HepG2 (cell line): Measurements from ENCODE around the gene SLC25A44. TPM values are rescaled to one million over a fixed set of nuclear protein-coding genes. Genes with fewer than 3 reads are reported as not detected.

Experiments
- CBX2 ChIP-seq, 2 experiments: fragments of 200-600 bp in 1 of 2; sonication (generic); formaldehyde crosslinking in 1 of 2; IDR thresholded peaks; 2 replicates each; pipeline versions ENCODE4 v1.7.0 to v1.8.1; 2018 to 2022; ENCODE audit warnings: low read depth in 2 of 2, low read length in 1 of 2, mild to moderate bottlenecking in 1 of 2, missing genetic modification reagents in 1 of 2
- CEBPG ChIP-seq: IDR thresholded peaks from 2 replicates; pipeline ENCODE4 v1.6.1; 2016
- CHD2 ChIP-seq: IDR thresholded peaks from 2 replicates; pipeline ENCODE4 v1.6.1; 2011; ENCODE audit warnings: low read depth, low read length, improper control_type of control experiment
- DNMT1 ChIP-seq: sonication (generic); formaldehyde crosslinking; IDR thresholded peaks from 2 replicates; pipeline ENCODE4 v1.5.1; 2020; ENCODE audit warnings: mild to moderate bottlenecking, missing genetic modification reagents
- EZH2 ChIP-seq: conservative IDR thresholded peaks from 2 replicates; pipeline ENCODE4 v1.6.1; 2012; ENCODE audit warnings: mild to moderate bottlenecking, low read depth, low read length, moderate library complexity
- FOXA1 ChIP-seq, 2 experiments: fragments of 450-650 bp in 1 of 2; sonication (generic) in 1 of 2; formaldehyde crosslinking in 1 of 2; IDR thresholded peaks; 2 replicates each; pipeline versions ENCODE4 v1.4.0 to v1.6.1; 2016 to 2020; ENCODE audit warnings: missing genetic modification reagents in 1 of 2
- KLF13 ChIP-seq: sonication (generic); formaldehyde crosslinking; IDR thresholded peaks from 2 replicates; pipeline ENCODE4 v1.4.0; 2020; ENCODE audit warnings: mild to moderate bottlenecking, missing genetic modification reagents
- KLF16 ChIP-seq, 2 experiments: sonication (generic) in 1 of 2; formaldehyde crosslinking in 1 of 2; IDR thresholded peaks; 2 replicates each; pipeline versions ENCODE4 v1.6.1 to v1.8.0; 2016 to 2023; ENCODE audit warnings: missing genetic modification reagents in 2 of 2, missing compliant biosample characterization in 1 of 2
- MIER2 ChIP-seq: IDR thresholded peaks from 2 replicates; pipeline ENCODE4 v1.6.1; 2016; ENCODE audit warnings: missing biosample characterization, missing genetic modification reagents
- RAD21 ChIP-seq: fragments of 450-650 bp; formaldehyde crosslinking; IDR thresholded peaks from 2 replicates; pipeline ENCODE4 v1.5.0; 2020; ENCODE audit warnings: mild to moderate bottlenecking
- RORA ChIP-seq: sonication (generic); formaldehyde crosslinking; IDR thresholded peaks from 2 replicates; pipeline ENCODE4 v1.5.0; 2020; ENCODE audit warnings: mild to moderate bottlenecking, missing genetic modification reagents, moderate library complexity
- SIN3B ChIP-seq: fragments of 150-350 bp; IDR thresholded peaks from 2 replicates; pipeline ENCODE4 v1.6.1; 2014; ENCODE audit warnings: low read length
- SNRNP70 ChIP-seq: fragments of 200-400 bp; formaldehyde crosslinking; IDR thresholded peaks from 2 replicates; pipeline ENCODE4 v1.6.1; 2017; ENCODE audit warnings: mild to moderate bottlenecking, low read depth, low read length, moderate library complexity
- TEAD2 ChIP-seq: sonication (generic); formaldehyde crosslinking; IDR thresholded peaks from 2 replicates; pipeline ENCODE4 v1.9.0; 2021; ENCODE audit warnings: missing genetic modification reagents
- ZFP1 ChIP-seq: IDR thresholded peaks from 2 replicates; pipeline ENCODE4 v1.6.1; 2016
- ZNF256 ChIP-seq: sonication (generic); formaldehyde crosslinking; conservative IDR thresholded peaks from 2 replicates; pipeline ENCODE4 v1.4.0; 2020; ENCODE audit warnings: missing genetic modification reagents
- ZNF569 ChIP-seq: sonication (generic); formaldehyde crosslinking; IDR thresholded peaks from 2 replicates; pipeline ENCODE4 v1.5.0; 2020; ENCODE audit warnings: mild to moderate bottlenecking, missing genetic modification reagents, moderate library complexity, borderline replicate concordance
- ZNF607 ChIP-seq: sonication (generic); formaldehyde crosslinking; IDR thresholded peaks from 2 replicates; pipeline ENCODE4 v1.5.1; 2020; ENCODE audit warnings: missing genetic modification reagents, mild to moderate bottlenecking, borderline replicate concordance
- ZNF724P ChIP-seq: sonication (generic); formaldehyde crosslinking; IDR thresholded peaks from 2 replicates; pipeline ENCODE4 v1.8.0; 2022; ENCODE audit warnings: missing genetic modification reagents, borderline replicate concordance
- polyA plus RNA-seq, 8 experiments: library from polyadenylated mRNA; depleted of rRNA in 3 of 8; stranded (reverse) in 7 of 8; unstranded in 1 of 8; fragments of >200 nt; fragmentation: Illumina TruSeq in 4 of 8; extraction: Trizol in 4 of 8; gene quantifications; 2 replicates each; pipeline versions ENCODE4 v1.2.1 to v1.2.3, GENCODE V29; 2011 to 2016; ENCODE audit warnings: low read depth in 4 of 8, missing spikeins in 1 of 8, mixed read lengths in 1 of 8; ENCODE audit not compliant: insufficient read depth in 1 of 8
- total RNA-seq, 5 experiments: library from RNA; depleted of rRNA; stranded (reverse); fragments of >200 nt; fragmentation: Illumina TruSeq; extraction: Trizol; gene quantifications; 2 replicates each; pipeline ENCODE4 v1.2.3, GENCODE V29; 2016; ENCODE audit warnings: low read depth in 1 of 5
- TF ChIP-seq, protein P1 (sequence below): sonication (generic); formaldehyde crosslinking; IDR thresholded peaks from 2 replicates; pipeline ENCODE4 v1.4.0; 2020; ENCODE audit warnings: missing genetic modification reagents
- TF ChIP-seq, protein P2 (sequence below): sonication (generic); formaldehyde crosslinking; IDR thresholded peaks from 2 replicates; pipeline ENCODE4 v1.4.0; 2020; ENCODE audit warnings: missing genetic modification reagents; ENCODE audit errors: not compliant biosample characterization
- TF ChIP-seq, protein P3 (sequence below): sonication (generic); formaldehyde crosslinking; IDR thresholded peaks from 2 replicates; pipeline ENCODE4 v1.4.0; 2020; ENCODE audit warnings: low read depth, mild to moderate bottlenecking, missing genetic modification reagents
- TF ChIP-seq, protein P4 (sequence below): sonication (generic); formaldehyde crosslinking; IDR thresholded peaks from 2 replicates; pipeline ENCODE4 v1.8.0; 2022; ENCODE audit warnings: mild to moderate bottlenecking, missing genetic modification reagents, borderline replicate concordance

SLC25A44 gene
- total and polyA plus RNA-seq, 2 of the 13 experiments (the other 11 are each of a cell fraction or from before 2014, with no cell fraction given) = 10.7 to 13.4 TPM

DNA sequence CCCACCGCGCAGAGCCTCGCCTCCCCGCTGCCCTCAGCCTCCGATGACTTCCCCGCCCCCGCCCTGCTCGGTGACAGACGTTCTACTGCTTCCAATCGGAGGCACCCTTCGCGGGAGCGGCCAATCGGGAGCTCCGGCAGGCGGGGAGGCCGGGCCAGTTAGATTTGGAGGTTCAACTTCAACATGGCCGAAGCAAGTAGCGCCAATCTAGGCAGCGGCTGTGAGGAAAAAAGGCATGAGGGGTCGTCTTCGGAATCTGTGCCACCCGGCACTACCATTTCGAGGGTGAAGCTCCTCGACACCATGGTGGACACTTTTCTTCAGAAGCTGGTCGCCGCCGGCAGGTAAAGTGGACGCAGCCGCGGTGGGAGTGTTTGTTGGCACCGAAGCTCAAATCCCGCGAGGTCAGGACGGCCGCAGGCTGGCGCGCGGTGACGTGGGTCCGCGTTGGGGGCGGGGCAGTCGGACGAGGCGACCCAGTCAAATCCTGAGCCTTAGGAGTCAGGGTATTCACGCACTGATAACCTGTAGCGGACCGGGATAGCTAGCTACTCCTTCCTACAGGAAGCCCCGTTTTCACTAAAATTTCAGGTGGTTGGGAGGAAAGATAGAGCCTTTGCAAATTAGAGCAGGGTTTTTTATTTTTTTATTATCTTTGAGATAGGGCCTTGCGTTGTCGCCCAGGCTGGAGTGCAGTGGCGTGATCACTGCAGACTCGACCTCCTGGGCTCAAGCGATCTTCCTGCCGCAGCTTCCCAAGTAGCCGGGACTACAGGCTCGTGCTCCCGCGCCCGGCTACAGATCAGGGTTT is 19.1 kb downstream of the SLC25A44 start, which contains the start of gene PMF1 (continued):
- no peak for TF ChIP-seq DNMT1 (CRISPR knock-in tag)
- TF ChIP-seq, protein P1, sequence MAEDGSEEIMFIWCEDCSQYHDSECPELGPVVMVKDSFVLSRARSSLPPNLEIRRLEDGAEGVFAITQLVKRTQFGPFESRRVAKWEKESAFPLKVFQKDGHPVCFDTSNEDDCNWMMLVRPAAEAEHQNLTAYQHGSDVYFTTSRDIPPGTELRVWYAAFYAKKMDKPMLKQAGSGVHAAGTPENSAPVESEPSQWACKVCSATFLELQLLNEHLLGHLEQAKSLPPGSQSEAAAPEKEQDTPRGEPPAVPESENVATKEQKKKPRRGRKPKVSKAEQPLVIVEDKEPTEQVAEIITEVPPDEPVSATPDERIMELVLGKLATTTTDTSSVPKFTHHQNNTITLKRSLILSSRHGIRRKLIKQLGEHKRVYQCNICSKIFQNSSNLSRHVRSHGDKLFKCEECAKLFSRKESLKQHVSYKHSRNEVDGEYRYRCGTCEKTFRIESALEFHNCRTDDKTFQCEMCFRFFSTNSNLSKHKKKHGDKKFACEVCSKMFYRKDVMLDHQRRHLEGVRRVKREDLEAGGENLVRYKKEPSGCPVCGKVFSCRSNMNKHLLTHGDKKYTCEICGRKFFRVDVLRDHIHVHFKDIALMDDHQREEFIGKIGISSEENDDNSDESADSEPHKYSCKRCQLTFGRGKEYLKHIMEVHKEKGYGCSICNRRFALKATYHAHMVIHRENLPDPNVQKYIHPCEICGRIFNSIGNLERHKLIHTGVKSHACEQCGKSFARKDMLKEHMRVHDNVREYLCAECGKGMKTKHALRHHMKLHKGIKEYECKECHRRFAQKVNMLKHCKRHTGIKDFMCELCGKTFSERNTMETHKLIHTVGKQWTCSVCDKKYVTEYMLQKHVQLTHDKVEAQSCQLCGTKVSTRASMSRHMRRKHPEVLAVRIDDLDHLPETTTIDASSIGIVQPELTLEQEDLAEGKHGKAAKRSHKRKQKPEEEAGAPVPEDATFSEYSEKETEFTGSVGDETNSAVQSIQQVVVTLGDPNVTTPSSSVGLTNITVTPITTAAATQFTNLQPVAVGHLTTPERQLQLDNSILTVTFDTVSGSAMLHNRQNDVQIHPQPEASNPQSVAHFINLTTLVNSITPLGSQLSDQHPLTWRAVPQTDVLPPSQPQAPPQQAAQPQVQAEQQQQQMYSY = no peak
- TF ChIP-seq KLF13 (CRISPR knock-in tag) = no peak
- peak; percentile 21; the same call in 1 of the 2 replicates for TF ChIP-seq SIN3B
- TF ChIP-seq ZNF724P (CRISPR knock-in tag) = 0 out of 2 replicates have a peak, but pooled peaks have one; percentile 68
- TF ChIP-seq RAD21 = no peak; the same call in 1 of the 2 replicates
- TF ChIP-seq ZNF256 (CRISPR knock-in tag) = no peak
- TF ChIP-seq EZH2 = no peak
- no peak for TF ChIP-seq CBX2 (IDR thresholded peaks at IDR 0.05; ENCODE audit: low read depth, low read length)
- no peak for TF ChIP-seq CBX2 (CRISPR knock-in tag; IDR thresholded peaks at IDR 0.05; ENCODE audit: low read depth)
- TF ChIP-seq RORA (CRISPR knock-in tag) = no peak
- no peak for TF ChIP-seq MIER2 (CRISPR knock-in tag)
- TF ChIP-seq, protein P2, sequence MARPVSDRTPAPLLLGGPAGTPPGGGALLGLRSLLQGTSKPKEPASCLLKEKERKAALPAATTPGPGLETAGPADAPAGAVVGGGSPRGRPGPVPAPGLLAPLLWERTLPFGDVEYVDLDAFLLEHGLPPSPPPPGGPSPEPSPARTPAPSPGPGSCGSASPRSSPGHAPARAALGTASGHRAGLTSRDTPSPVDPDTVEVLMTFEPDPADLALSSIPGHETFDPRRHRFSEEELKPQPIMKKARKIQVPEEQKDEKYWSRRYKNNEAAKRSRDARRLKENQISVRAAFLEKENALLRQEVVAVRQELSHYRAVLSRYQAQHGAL (CRISPR knock-in tag) = peak; percentile 65
- TF ChIP-seq CHD2 = peak; percentile 94
- peak in 1 of 2 experiments; percentile 77; a peak in 2 of 4 replicates for TF ChIP-seq KLF16 (CRISPR knock-in tag; IDR thresholded peaks at IDR 0.05)
- peak; percentile 81 for TF ChIP-seq ZNF607
- TF ChIP-seq CEBPG = peak; percentile 2; the same call in 1 of the 2 replicates
- TF ChIP-seq SNRNP70 = no peak
- TF ChIP-seq, protein P3, sequence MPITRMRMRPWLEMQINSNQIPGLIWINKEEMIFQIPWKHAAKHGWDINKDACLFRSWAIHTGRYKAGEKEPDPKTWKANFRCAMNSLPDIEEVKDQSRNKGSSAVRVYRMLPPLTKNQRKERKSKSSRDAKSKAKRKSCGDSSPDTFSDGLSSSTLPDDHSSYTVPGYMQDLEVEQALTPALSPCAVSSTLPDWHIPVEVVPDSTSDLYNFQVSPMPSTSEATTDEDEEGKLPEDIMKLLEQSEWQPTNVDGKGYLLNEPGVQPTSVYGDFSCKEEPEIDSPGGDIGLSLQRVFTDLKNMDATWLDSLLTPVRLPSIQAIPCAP (CRISPR knock-in tag) = no peak
- TF ChIP-seq, protein P4, sequence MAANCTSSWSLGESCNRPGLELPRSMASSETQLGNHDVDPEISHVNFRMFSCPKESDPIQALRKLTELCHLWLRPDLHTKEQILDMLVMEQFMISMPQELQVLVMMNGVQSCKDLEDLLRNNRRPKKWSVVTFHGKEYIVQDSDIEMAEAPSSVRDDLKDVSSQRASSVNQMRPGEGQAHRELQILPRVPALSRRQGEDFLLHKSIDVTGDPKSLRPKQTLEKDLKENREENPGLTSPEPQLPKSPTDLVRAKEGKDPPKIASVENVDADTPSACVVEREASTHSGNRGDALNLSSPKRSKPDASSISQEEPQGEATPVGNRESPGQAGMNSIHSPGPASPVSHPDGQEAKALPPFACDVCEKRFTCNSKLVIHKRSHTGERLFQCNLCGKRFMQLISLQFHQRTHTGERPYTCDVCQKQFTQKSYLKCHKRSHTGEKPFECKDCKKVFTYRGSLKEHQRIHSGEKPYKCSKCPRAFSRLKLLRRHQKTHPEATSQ = peak; percentile 82; the same call in 1 of the 2 replicates
- TF ChIP-seq ZNF569 (CRISPR knock-in tag) = no peak
- no peak for TF ChIP-seq ZFP1 (CRISPR knock-in tag)
- TF ChIP-seq FOXA1 (IDR thresholded peaks at IDR 0.05) = no peak
- no peak for TF ChIP-seq FOXA1 (CRISPR knock-in tag; IDR thresholded peaks at IDR 0.05)
- TF ChIP-seq TEAD2 = 0 out of 2 replicates have a peak, but pooled peaks have one; percentile 67
